Suprapubic skin (tissue), 4 donors: Measurements from ENCODE around the gene CDKL1. TPM values are rescaled to one million over a fixed set of nuclear protein-coding genes. Genes with fewer than 3 reads are reported as not detected.

Experiments
- DNase-seq, 2 donors: peaks; one replicate each; pipeline ENCODE4 v3.0.0-alpha.2; 2019; ENCODE audit warnings: low spot score in 2 of 2
- H3K27ac ChIP-seq: fragments of 200-600 bp; sonication (generic); one replicate; pipeline ENCODE4 v1.5.1; 2019
- H3K27me3 ChIP-seq: fragments of 200-600 bp; sonication (generic); one replicate; pipeline ENCODE4 v1.5.1; 2019
- H3K36me3 ChIP-seq: fragments of 200-600 bp; sonication (generic); one replicate; pipeline ENCODE4 v1.5.1; 2019
- H3K4me1 ChIP-seq: fragments of 200-600 bp; sonication (generic); one replicate; pipeline ENCODE4 v1.5.1; 2019
- H3K4me3 ChIP-seq: fragments of 200-600 bp; sonication (generic); one replicate; pipeline ENCODE4 v1.5.1; 2019; ENCODE audit warnings: mild to moderate bottlenecking
- H3K9me3 ChIP-seq: fragments of 200-600 bp; sonication (generic); one replicate; pipeline ENCODE4 v1.5.1; 2019
- CTCF ChIP-seq, 2 donors: fragments of 200-600 bp in 1 of 2; fragments of 450-650 bp in 1 of 2; sonication (generic) in 1 of 2; IDR thresholded peaks; one replicate each; pipeline ENCODE4 v1.5.1; 2016 to 2019; ENCODE audit warnings: antibody characterized with exemption in 2 of 2, mild to moderate bottlenecking in 1 of 2, moderate library complexity in 1 of 2
- EP300 ChIP-seq: sonication (generic); formaldehyde crosslinking; IDR thresholded peaks from one replicate; pipeline ENCODE4 v1.6.1; 2017; ENCODE audit warnings: antibody characterized with exemption
- POLR2A ChIP-seq, 2 donors: fragments of 450-650 bp; IDR thresholded peaks; one replicate each; pipeline ENCODE4 v1.6.1; 2017; ENCODE audit warnings: antibody characterized with exemption in 2 of 2, mild to moderate bottlenecking in 2 of 2, moderate library complexity in 2 of 2
- POLR2AphosphoS5 ChIP-seq, 3 donors: sonication (generic); formaldehyde crosslinking; IDR thresholded peaks; one replicate each; pipeline ENCODE4 v1.6.1; 2017; ENCODE audit warnings: antibody characterized with exemption in 3 of 3
- WGBS: methylation state at CpG from one replicate; pipeline ENCODE4 v1.1.5; 2018; 5-methylcytosine and 5-hydroxymethylcytosine counted together
- total RNA-seq, 4 donors: library from RNA; depleted of rRNA; stranded (reverse); fragments of >200 nt; gene quantifications; one replicate each; pipeline ENCODE4 v1.1.0, GENCODE V29; 2016

CDKL1 gene
- total RNA-seq, 4 donors from 2014 or later = 2.4 to 11.9 (median 5.2) TPM

- peaks cover 42% of the 10 kb centered on the region for H3K4me1 ChIP-seq
- no peaks in the 10 kb centered on the region for H3K27me3 ChIP-seq
- H3K4me3 ChIP-seq = no peak overlapping the region
- DNase-seq = no peak
- H3K9me3 ChIP-seq = no peaks in the 10 kb centered on the region
- H3K36me3 ChIP-seq = no peaks in the 10 kb centered on the region
- 92% methylated on average over 5 of the region's 7 CpGs for WGBS
- TF ChIP-seq CTCF (IDR thresholded peaks at IDR 0.05) = no peak
- TF ChIP-seq EP300 = no peak
- TF ChIP-seq POLR2AphosphoS5 (IDR thresholded peaks at IDR 0.05) = no peak
- TF ChIP-seq POLR2A (IDR thresholded peaks at IDR 0.05) = no peak
- H3K27ac ChIP-seq = no peak overlapping the region
Measured at GRCh38 chr14:50344116-50344775, 52.4 kb downstream of the CDKL1 start.

GRCh38 chr14:50343434-50343833, 53.2 kb downstream of the CDKL1 start:
- Histone ChIP-seq H3K4me1 (peaks cover 39% of the 10 kb centered on the region), H3K9me3 (no peaks in the 10 kb centered on the region), H3K27me3 (no peaks in the 10 kb centered on the region), H3K27ac (peak overlapping the region; percentile 19), H3K36me3 (no peaks in the 10 kb centered on the region), H3K4me3 (no peak overlapping the region)
- TF ChIP-seq POLR2AphosphoS5 (IDR thresholded peaks at IDR 0.05) (no peak), CTCF (IDR thresholded peaks at IDR 0.05) (no peak), POLR2A (IDR thresholded peaks at IDR 0.05) (no peak), EP300 (no peak)
- no peak for DNase-seq
- WGBS = 48% methylated on average over 1 of the region's 1 CpG

- Histone ChIP-seq H3K4me3 (peak overlapping the region; percentile 11), H3K27ac (peak overlapping the region; percentile 66), H3K36me3 (no peaks in the 10 kb centered on the region), H3K9me3 (no peaks in the 10 kb centered on the region), H3K27me3 (no peaks in the 10 kb centered on the region), H3K4me1 (peaks cover 36% of the 10 kb centered on the region)
- WGBS = 5% methylated on average over 8 of the region's 8 CpGs
- peak in 1 of 2 donors; percentile 82 for DNase-seq
- TF ChIP-seq POLR2A (IDR thresholded peaks at IDR 0.05) (no peak), POLR2AphosphoS5 (IDR thresholded peaks at IDR 0.05) (peak in 1 of 3 donors; percentile 12)
Measured at GRCh38 chr14:50342221-50343078, 54.2 kb downstream of the CDKL1 start.

GRCh38 chr14:50340963-50341362, 55.7 kb downstream of the CDKL1 start:
- Histone ChIP-seq H3K36me3 (no peaks in the 10 kb centered on the region), H3K9me3 (no peaks in the 10 kb centered on the region), H3K4me1 (peaks cover 41% of the 10 kb centered on the region), H3K27me3 (no peaks in the 10 kb centered on the region), H3K4me3 (no peak overlapping the region), H3K27ac (no peak overlapping the region)
- no peak for DNase-seq
- TF ChIP-seq CTCF (IDR thresholded peaks at IDR 0.05) = no peak
- TF ChIP-seq POLR2A (IDR thresholded peaks at IDR 0.05) = no peak
- TF ChIP-seq POLR2AphosphoS5 (IDR thresholded peaks at IDR 0.05) = no peak
- TF ChIP-seq EP300 = no peak
- 91% methylated on average over 9 of the region's 9 CpGs for WGBS

GRCh38 chr14:50340045-50340444, 56.6 kb downstream of the CDKL1 start:
- Histone ChIP-seq H3K27ac (no peak overlapping the region), H3K4me3 (no peak overlapping the region), H3K36me3 (no peaks in the 10 kb centered on the region), H3K27me3 (no peaks in the 10 kb centered on the region), H3K4me1 (peaks cover 46% of the 10 kb centered on the region), H3K9me3 (no peaks in the 10 kb centered on the region)
- TF ChIP-seq POLR2A (IDR thresholded peaks at IDR 0.05) (no peak), EP300 (no peak), POLR2AphosphoS5 (IDR thresholded peaks at IDR 0.05) (no peak), CTCF (IDR thresholded peaks at IDR 0.05) (no peak)
- DNase-seq = no peak
- WGBS = 95% methylated on average over 5 of the region's 5 CpGs
